Measurements from ENCODE around the gene OR4K2. TPM values are rescaled to one million over a fixed set of nuclear protein-coding genes. Genes with fewer than 3 reads are reported as not detected.

The OR4K2 gene
- total RNA-seq, 1 experiment from 2014 or later: not detected

GRCh38 chr14:19902409-19902808 lies 27.5 kb downstream of the OR4K2 start:
- Histone ChIP-seq H3K27me3 (replicated peaks; ENCODE audit: control insufficient read depth, insufficient read depth, low read length) (no peaks in the 10 kb centered on the region), H3K9me3 (peaks cover 3% of the 10 kb centered on the region; the same call in 1 of the 2 replicates), H3K4me1 (no peaks in the 10 kb centered on the region), H3K36me3 (ENCODE audit: control insufficient read depth, insufficient read depth, low read length) (no peaks in the 10 kb centered on the region), H3K4me3 (ENCODE audit: low read depth, low read length) (no peak overlapping the region)
- DNase-seq: no peak
- ChIA-PET POLR2A (no interaction called here), CTCF (no interaction called here)
- H3K36me3 Mint-ChIP-seq (ENCODE audit: insufficient read depth, unreplicated experiment): no peaks in the 10 kb centered on the region
- H3K9me3 Mint-ChIP-seq (ENCODE audit: unreplicated experiment): no peaks in the 10 kb centered on the region
- H3K4me3 Mint-ChIP-seq (ENCODE audit: unreplicated experiment): no peak overlapping the region
- H3K4me1 Mint-ChIP-seq (ENCODE audit: low read depth, unreplicated experiment): no peaks in the 10 kb centered on the region
- no TSS peak for BruUV-seq (replicated peaks)
- TF ChIP-seq CTCF (IDR thresholded peaks at IDR 0.05; ENCODE audit: insufficient read depth in 1 of 2, low read depth in 1 of 2, low read length in 1 of 2, severe bottlenecking in 1 of 2, unreplicated experiment in 1 of 2): no peak
- H3K27ac Mint-ChIP-seq (ENCODE audit: unreplicated experiment): no peak overlapping the region
- H3K27me3 Mint-ChIP-seq (ENCODE audit: insufficient read depth, unreplicated experiment): no peaks in the 10 kb centered on the region
- intact Hi-C loops (cut with micrococcal nuclease; ENCODE audit: unreplicated experiment): no loop called here

- no peak overlapping the region for H3K4me3 Mint-ChIP-seq (ENCODE audit: unreplicated experiment)
- intact Hi-C loops (cut with micrococcal nuclease; ENCODE audit: unreplicated experiment): no loop called here
- Histone ChIP-seq H3K4me3 (ENCODE audit: low read depth, low read length) (no peak overlapping the region), H3K27me3 (replicated peaks; ENCODE audit: control insufficient read depth, insufficient read depth, low read length) (no peaks in the 10 kb centered on the region), H3K4me1 (no peaks in the 10 kb centered on the region), H3K9me3 (no peaks in the 10 kb centered on the region), H3K36me3 (ENCODE audit: control insufficient read depth, insufficient read depth, low read length) (no peaks in the 10 kb centered on the region)
- TF ChIP-seq CTCF (IDR thresholded peaks at IDR 0.05; ENCODE audit: insufficient read depth in 1 of 2, low read depth in 1 of 2, low read length in 1 of 2, severe bottlenecking in 1 of 2, unreplicated experiment in 1 of 2): no peak
- H3K4me1 Mint-ChIP-seq (ENCODE audit: low read depth, unreplicated experiment): no peaks in the 10 kb centered on the region
- DNase-seq: no peak
- H3K27me3 Mint-ChIP-seq (ENCODE audit: insufficient read depth, unreplicated experiment): peaks cover 2% of the 10 kb centered on the region
- H3K27ac Mint-ChIP-seq (ENCODE audit: unreplicated experiment): no peak overlapping the region
- no TSS peak for BruUV-seq (replicated peaks)
- H3K36me3 Mint-ChIP-seq (ENCODE audit: insufficient read depth, unreplicated experiment): no peaks in the 10 kb centered on the region
- no peaks in the 10 kb centered on the region for H3K9me3 Mint-ChIP-seq (ENCODE audit: unreplicated experiment)
- POLR2A ChIA-PET: no interaction called here
- CTCF ChIA-PET: no interaction called here
Observed at GRCh38 chr14:19906665-19907064, 31.7 kb downstream of the OR4K2 start.

GRCh38 chr14:19911114-19911513 lies 36.2 kb downstream of the OR4K2 start:
- Histone ChIP-seq H3K36me3 (ENCODE audit: control insufficient read depth, insufficient read depth, low read length) (no peaks in the 10 kb centered on the region), H3K27me3 (replicated peaks; ENCODE audit: control insufficient read depth, insufficient read depth, low read length) (no peaks in the 10 kb centered on the region), H3K4me3 (ENCODE audit: low read depth, low read length) (no peak overlapping the region), H3K4me1 (no peaks in the 10 kb centered on the region), H3K9me3 (no peaks in the 10 kb centered on the region)
- CTCF ChIA-PET: no interaction called here
- Mint-ChIP-seq H3K9me3 (ENCODE audit: unreplicated experiment) (no peaks in the 10 kb centered on the region), H3K27ac (ENCODE audit: unreplicated experiment) (no peak overlapping the region), H3K27me3 (ENCODE audit: insufficient read depth, unreplicated experiment) (peaks cover 4% of the 10 kb centered on the region), H3K36me3 (ENCODE audit: insufficient read depth, unreplicated experiment) (no peaks in the 10 kb centered on the region), H3K4me3 (ENCODE audit: unreplicated experiment) (no peak overlapping the region), H3K4me1 (ENCODE audit: low read depth, unreplicated experiment) (no peaks in the 10 kb centered on the region)
- BruUV-seq (replicated peaks): no TSS peak
- POLR2A ChIA-PET: no interaction called here
- TF ChIP-seq CTCF (IDR thresholded peaks at IDR 0.05; ENCODE audit: insufficient read depth in 1 of 2, low read depth in 1 of 2, low read length in 1 of 2, severe bottlenecking in 1 of 2, unreplicated experiment in 1 of 2): no peak
- intact Hi-C loops (cut with micrococcal nuclease; ENCODE audit: unreplicated experiment): no loop called here
- no peak for DNase-seq

Measured in Caco-2 (cell line).